Gastrocnemius medialis (tissue), 4 donors: ENCODE measurements around the gene DGKE. TPM values are rescaled to one million over a fixed set of nuclear protein-coding genes. Genes with fewer than 3 reads are reported as not detected.

ENCODE experiments used
- ATAC-seq, 2 donors: fragments of 150-250 bp; one replicate each; pipeline ENCODE4 v1.9.1; 2016
- DNase-seq, 2 donors: peaks; one replicate each; pipeline ENCODE4 v3.0.0-alpha.2; 2019
- H3K27ac ChIP-seq, 4 donors: fragments of 200-600 bp; sonication (generic); 1 replicate in 1 of 4; 2 replicates in 3 of 4; pipeline ENCODE4 v1.5.1; 2016 to 2018; ENCODE audit warnings: mild to moderate bottlenecking in 2 of 4, moderate library complexity in 1 of 4
- H3K27me3 ChIP-seq, 3 donors: fragments of 200-600 bp; sonication (generic) in 2 of 3; 1 replicate in 1 of 3; 2 replicates in 2 of 3; pipeline versions ENCODE4 v1.5.1 to v1.6.0; 2016 to 2019; ENCODE audit warnings: mild to moderate bottlenecking in 1 of 3, moderate library complexity in 1 of 3
- H3K36me3 ChIP-seq, 2 donors: fragments of 200-600 bp; sonication (generic) in 1 of 2; one replicate each; pipeline ENCODE4 v1.5.1; 2017 to 2018
- H3K4me1 ChIP-seq, 2 donors: fragments of 200-600 bp; sonication (generic) in 1 of 2; one replicate each; pipeline ENCODE4 v1.5.1; 2016 to 2017; ENCODE audit warnings: mild to moderate bottlenecking in 2 of 2
- H3K4me3 ChIP-seq, 4 donors: fragments of 200-600 bp; sonication (generic) in 3 of 4; 1 replicate in 1 of 4; 2 replicates in 3 of 4; pipeline ENCODE4 v1.5.1; 2016 to 2019; ENCODE audit warnings: mild to moderate bottlenecking in 2 of 4
- H3K9me3 ChIP-seq, 3 donors: fragments of 200-600 bp; sonication (generic) in 2 of 3; 1 replicate in 1 of 3; 2 replicates in 2 of 3; pipeline ENCODE4 v1.5.1; 2016 to 2019
- CTCF ChIP-seq, 5 experiments: fragments of 450-650 bp in 3 of 5; fragments of 200-600 bp in 2 of 5; sonication (generic) in 2 of 5; IDR thresholded peaks in 4 of 5; conservative IDR thresholded peaks in 1 of 5; 1 replicate in 4 of 5; 2 replicates in 1 of 5; pipeline ENCODE4 v1.5.1; 2016 to 2019; ENCODE audit warnings: antibody characterized with exemption in 5 of 5, mild to moderate bottlenecking in 3 of 5, moderate library complexity in 3 of 5
- POLR2A ChIP-seq, 2 donors: fragments of 450-650 bp; IDR thresholded peaks; one replicate each; pipeline ENCODE4 v1.6.1; 2017; ENCODE audit warnings: antibody characterized with exemption in 2 of 2, mild to moderate bottlenecking in 2 of 2, moderate library complexity in 2 of 2
- in situ Hi-C, 4 donors: fragments of 200-750 bp; cut with MboI; loops; one replicate each; pipeline versions ENCODE4 v1.15.0 to v1.8.0; 2017; ENCODE audit warnings: low sequenced_read_pairs in 4 of 4
- intact Hi-C: fragments of 100-400 bp; cut with DNase I; formaldehyde crosslinking; loops from one replicate; pipeline ENCODE4 v1.15.1; 2023; ENCODE audit warnings: low total_unique reads
- total RNA-seq, 4 donors: library from RNA; depleted of rRNA; stranded (reverse); fragments of >200 nt; gene quantifications; one replicate each; pipeline versions ENCODE4 v1.1.0 to v1.2.3, GENCODE V29; 2016

The DGKE gene
- total RNA-seq, 4 donors from 2014 or later = 0.53 to 3.0 (median 1.6) TPM

GRCh38 chr17:56833057-56833808 lies 718 bp upstream of the DGKE start:
- DNase-seq (no peak), ATAC-seq (peak; percentile 3 to 64)
- intact Hi-C loops (loop anchor here (5.0 to 10.0 kb wide), 2 partner anchors 124 to 272 kb away; no protein-coding TSS in a partner anchor), in situ Hi-C loops (no loop called here)
- Histone ChIP-seq H3K9me3 (no peaks in the 10 kb centered on the region), H3K36me3 (no peaks in the 10 kb centered on the region), H3K4me3 (peak overlapping the region; percentile 53 to 73 (median 68)), H3K4me1 (peaks cover 10 to 13% of the 10 kb centered on the region in 2 donors), H3K27ac (peak overlapping the region; percentile 35 to 84 (median 66)), H3K27me3 (peaks cover 0 to 5% (median 0%) of the 10 kb centered on the region in 3 donors)
- TF ChIP-seq CTCF (IDR thresholded peaks at IDR 0.05 in 4 of 5, conservative IDR thresholded peaks at IDR 0.05 in 1 of 5) = peak in 1 of 5 experiments; percentile 9
- TF ChIP-seq POLR2A (IDR thresholded peaks at IDR 0.05) = no peak

GRCh38 chr17:56834380-56835263 lies 671 bp downstream of the DGKE start:
- intact Hi-C loops = loop anchor here (5.0 to 10.0 kb wide), 2 partner anchors 123 to 270 kb away; no protein-coding TSS in a partner anchor
- peaks cover 0 to 5% (median 0%) of the 10 kb centered on the region in 3 donors for H3K27me3 ChIP-seq
- H3K27ac ChIP-seq = peak overlapping the region; percentile 57 to 78 (median 72)
- H3K4me1 ChIP-seq = peaks cover 10 to 13% of the 10 kb centered on the region in 2 donors
- in situ Hi-C loops = no loop called here
- H3K9me3 ChIP-seq = no peaks in the 10 kb centered on the region
- H3K36me3 ChIP-seq = no peaks in the 10 kb centered on the region
- DNase-seq (peak in 1 of 2 donors; percentile 21), ATAC-seq (peak; percentile 28 to 38)
- no peak for TF ChIP-seq POLR2A (IDR thresholded peaks at IDR 0.05)
- peak in 1 of 5 experiments; percentile 24 for TF ChIP-seq CTCF (IDR thresholded peaks at IDR 0.05 in 4 of 5, conservative IDR thresholded peaks at IDR 0.05 in 1 of 5)
- peak overlapping the region; percentile 65 to 73 (median 69) for H3K4me3 ChIP-seq

- DNase-seq (no peak), ATAC-seq (no peak)
- no peak for TF ChIP-seq CTCF (IDR thresholded peaks at IDR 0.05 in 4 of 5, conservative IDR thresholded peaks at IDR 0.05 in 1 of 5)
- TF ChIP-seq POLR2A (IDR thresholded peaks at IDR 0.05) = no peak
- Histone ChIP-seq H3K27ac (peak overlapping the region in 2 of 4 donors; percentile 70 to 78), H3K4me1 (peaks cover 10 to 13% of the 10 kb centered on the region in 2 donors), H3K4me3 (peak overlapping the region; percentile 65 to 73 (median 69)), H3K9me3 (no peaks in the 10 kb centered on the region), H3K36me3 (no peaks in the 10 kb centered on the region), H3K27me3 (peaks cover 0 to 5% (median 0%) of the 10 kb centered on the region in 3 donors)
- intact Hi-C loops = loop anchor here (10.0 kb wide), 1 partner anchor 270 kb away; no protein-coding TSS in a partner anchor
- in situ Hi-C loops = no loop called here
Observed at GRCh38 chr17:56835264-56835585, 1.3 kb downstream of the DGKE start.

DNA sequence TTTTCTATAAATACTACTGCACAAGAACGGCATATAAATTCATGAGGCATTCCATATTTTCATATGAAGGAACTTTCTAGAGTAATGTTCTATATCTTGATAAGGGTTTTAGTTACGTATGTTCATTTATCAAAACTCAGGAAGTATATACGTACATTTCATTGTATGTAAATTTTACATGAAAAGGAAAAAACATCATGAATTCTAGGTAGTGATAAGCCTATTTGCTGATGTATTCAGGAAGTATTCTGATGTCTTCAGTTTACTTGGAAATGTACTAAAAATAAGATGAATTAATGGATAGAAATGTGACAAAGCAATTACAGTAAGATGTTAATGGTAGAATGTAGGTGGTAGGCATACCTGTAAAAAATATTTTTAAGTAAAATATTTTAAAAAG lies 4.7 kb downstream of the DGKE start:
- no peak for DNase-seq
- H3K27ac ChIP-seq = no peak overlapping the region
- H3K9me3 ChIP-seq = no peaks in the 10 kb centered on the region
- no peak for TF ChIP-seq POLR2A (IDR thresholded peaks at IDR 0.05)
- TF ChIP-seq CTCF (IDR thresholded peaks at IDR 0.05 in 4 of 5, conservative IDR thresholded peaks at IDR 0.05 in 1 of 5) = no peak
- intact Hi-C loops = loop anchor here (10.0 kb wide), 1 partner anchor 266 kb away; no protein-coding TSS in a partner anchor
- H3K36me3 ChIP-seq = no peaks in the 10 kb centered on the region
- no peak for ATAC-seq
- no peak overlapping the region for H3K4me3 ChIP-seq
- in situ Hi-C loops = no loop called here
- peaks cover 2 to 3% of the 10 kb centered on the region in 2 donors for H3K4me1 ChIP-seq
- no peaks in the 10 kb centered on the region for H3K27me3 ChIP-seq
